GM13976 (cell line): ENCODE results near the gene FMNL2.

ENCODE experiments used
- DNase-seq: peaks from one replicate; pipeline ENCODE4 v3.0.0; 2012; ENCODE audit warnings: low spot score
- in situ Hi-C: fragments of 300-500 bp; cut with MboI; formaldehyde crosslinking; loops from one replicate; pipeline ENCODE4 v1.12.0; 2022; ENCODE audit warnings: low sequenced_read_pairs, mixed read lengths, inconsistent platforms; ENCODE audit not compliant: unreplicated experiment
- TF ChIP-seq, protein P1 (sequence below): IDR thresholded peaks from 2 replicates; pipeline ENCODE4 v1.5.1; 2012; ENCODE audit warnings: borderline replicate concordance, mild to moderate bottlenecking; ENCODE audit not compliant: insufficient read depth; ENCODE audit errors: extremely low read depth, missing control alignments, control extremely low read depth

The FMNL2 gene

DNA sequence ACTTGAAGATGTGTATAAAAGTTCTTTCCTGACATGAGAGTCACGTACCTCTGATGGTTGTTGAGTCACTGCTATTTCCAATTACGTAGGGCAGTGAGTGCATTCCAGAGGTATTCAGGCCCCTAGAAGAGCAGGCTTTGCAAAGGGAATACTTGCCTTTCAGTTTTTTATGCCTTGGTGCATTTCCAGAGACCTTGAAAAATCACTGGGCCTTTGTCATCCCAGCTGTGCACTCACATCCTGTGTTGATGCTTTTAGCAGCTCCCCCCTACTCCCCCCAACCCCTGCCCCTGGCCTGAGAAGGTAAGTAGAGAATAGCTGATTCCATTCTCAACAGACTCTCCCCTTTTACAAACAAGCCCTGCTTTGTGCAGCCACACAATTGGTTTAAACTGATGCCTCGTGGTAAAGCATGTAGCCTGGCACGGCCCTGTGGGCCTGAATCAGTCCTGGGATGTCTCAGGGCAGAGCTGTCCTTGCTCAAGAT is 208.1 kb downstream of the FMNL2 start:
- TF ChIP-seq, protein P1, sequence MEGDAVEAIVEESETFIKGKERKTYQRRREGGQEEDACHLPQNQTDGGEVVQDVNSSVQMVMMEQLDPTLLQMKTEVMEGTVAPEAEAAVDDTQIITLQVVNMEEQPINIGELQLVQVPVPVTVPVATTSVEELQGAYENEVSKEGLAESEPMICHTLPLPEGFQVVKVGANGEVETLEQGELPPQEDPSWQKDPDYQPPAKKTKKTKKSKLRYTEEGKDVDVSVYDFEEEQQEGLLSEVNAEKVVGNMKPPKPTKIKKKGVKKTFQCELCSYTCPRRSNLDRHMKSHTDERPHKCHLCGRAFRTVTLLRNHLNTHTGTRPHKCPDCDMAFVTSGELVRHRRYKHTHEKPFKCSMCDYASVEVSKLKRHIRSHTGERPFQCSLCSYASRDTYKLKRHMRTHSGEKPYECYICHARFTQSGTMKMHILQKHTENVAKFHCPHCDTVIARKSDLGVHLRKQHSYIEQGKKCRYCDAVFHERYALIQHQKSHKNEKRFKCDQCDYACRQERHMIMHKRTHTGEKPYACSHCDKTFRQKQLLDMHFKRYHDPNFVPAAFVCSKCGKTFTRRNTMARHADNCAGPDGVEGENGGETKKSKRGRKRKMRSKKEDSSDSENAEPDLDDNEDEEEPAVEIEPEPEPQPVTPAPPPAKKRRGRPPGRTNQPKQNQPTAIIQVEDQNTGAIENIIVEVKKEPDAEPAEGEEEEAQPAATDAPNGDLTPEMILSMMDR: no peak
- in situ Hi-C loops: no loop called here
- DNase-seq: no peak

DNA sequence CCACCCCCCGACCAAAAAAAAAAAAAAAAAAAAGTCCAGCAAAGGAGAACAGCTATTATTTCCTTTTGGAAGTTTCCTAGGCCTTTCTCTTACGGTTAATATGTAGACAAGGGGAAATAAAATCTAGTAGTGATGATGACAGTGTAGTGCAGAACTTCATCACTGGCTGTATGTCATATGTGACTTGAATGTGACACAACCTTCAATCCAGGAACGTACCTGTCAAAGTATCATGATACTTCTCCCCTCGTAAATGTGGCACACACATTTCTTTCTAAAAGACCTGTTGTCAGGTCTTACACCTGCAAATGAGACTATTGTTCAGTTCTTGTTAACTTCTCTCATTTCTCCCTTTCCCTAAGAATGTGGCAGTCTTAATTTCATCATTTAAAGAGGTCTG is 208.7 kb downstream of the FMNL2 start:
- DNase-seq: no peak
- in situ Hi-C loops: no loop called here
- TF ChIP-seq, protein P1: no peak

DNA sequence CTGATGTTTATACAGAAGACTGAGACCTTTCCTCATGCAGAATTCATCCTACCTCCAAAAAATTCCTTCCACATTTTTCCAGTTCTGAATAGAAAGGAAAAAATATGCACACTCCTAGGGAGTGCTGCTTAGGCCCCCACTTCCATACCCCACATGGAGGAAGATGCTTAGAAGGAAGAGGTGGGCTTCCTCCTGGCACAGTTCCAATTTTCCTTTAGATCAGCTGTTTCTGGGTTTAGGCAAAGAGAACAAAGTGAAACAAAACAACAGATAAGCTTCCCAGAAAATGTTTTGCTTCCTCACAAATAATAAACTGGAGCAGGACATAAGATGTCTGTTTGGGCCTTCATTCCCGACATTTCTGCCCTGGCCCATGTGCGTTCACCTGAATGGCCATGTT is 209.7 kb downstream of the FMNL2 start:
- TF ChIP-seq, protein P1: no peak
- in situ Hi-C loops: no loop called here
- DNase-seq: no peak

DNA sequence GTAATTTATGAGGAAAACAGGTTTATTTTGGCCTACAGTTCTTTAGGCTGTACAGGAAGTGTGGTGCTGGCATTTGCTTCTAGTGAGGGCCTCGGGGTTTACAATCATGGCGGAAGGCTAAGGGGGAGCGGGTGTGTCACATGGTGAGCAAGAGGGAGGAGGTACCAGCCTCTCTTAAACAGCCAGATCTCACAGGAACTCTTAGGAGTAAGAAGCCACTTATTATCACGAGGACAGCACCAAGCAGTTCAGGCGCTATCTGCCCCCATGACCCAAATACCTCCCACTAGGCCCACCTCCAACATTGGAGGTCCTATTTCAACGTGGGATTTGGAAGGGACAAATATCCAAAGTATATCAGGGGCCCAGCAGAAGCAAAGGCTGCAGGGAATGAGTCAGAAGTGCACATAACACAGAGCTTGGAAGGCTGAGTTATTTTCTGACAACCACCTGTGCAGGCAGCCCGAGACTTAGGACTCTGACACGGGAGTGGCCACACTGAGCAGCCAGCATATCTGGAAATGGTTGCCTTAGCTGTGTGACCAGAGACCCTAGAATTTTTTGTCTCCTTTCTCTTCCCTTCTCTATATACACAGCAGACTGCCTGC is 211.4 kb downstream of the FMNL2 start:
- TF ChIP-seq, protein P1: no peak
- in situ Hi-C loops: no loop called here
- no peak for DNase-seq

- DNase-seq: no peak
- TF ChIP-seq, protein P1: no peak
- in situ Hi-C loops: no loop called here
Observed at GRCh38 chr2:152548111-152548875, 213.3 kb downstream of the FMNL2 start.

DNA sequence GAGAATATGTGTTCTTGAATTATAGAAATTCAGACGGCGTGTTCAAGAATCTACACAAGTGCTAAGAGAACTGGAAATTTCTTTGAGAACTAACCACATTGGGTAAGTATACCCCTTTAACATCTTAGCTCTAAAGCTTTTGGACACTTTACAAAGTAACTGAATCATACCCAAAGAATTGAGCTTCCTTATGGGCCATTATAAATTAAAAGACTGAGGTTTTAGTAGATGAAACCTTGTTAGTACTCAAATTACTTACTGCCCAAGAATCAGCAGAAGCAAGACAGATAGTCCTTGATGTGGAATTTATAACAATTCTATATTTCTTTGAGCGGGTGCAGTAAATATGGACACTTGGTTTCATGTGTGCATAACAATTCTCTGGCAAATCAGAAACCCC is 214.0 kb downstream of the FMNL2 start:
- TF ChIP-seq, protein P1: no peak
- DNase-seq: no peak
- in situ Hi-C loops: no loop called here
